GM18526 (cell line): ENCODE data around the gene LATS2.

Experiments
- POLR2A ChIP-seq: IDR thresholded peaks from 3 replicates; pipeline ENCODE4 v1.6.1; 2011; ENCODE audit not compliant: insufficient read length; ENCODE audit errors: extremely low read depth

Gene LATS2

DNA sequence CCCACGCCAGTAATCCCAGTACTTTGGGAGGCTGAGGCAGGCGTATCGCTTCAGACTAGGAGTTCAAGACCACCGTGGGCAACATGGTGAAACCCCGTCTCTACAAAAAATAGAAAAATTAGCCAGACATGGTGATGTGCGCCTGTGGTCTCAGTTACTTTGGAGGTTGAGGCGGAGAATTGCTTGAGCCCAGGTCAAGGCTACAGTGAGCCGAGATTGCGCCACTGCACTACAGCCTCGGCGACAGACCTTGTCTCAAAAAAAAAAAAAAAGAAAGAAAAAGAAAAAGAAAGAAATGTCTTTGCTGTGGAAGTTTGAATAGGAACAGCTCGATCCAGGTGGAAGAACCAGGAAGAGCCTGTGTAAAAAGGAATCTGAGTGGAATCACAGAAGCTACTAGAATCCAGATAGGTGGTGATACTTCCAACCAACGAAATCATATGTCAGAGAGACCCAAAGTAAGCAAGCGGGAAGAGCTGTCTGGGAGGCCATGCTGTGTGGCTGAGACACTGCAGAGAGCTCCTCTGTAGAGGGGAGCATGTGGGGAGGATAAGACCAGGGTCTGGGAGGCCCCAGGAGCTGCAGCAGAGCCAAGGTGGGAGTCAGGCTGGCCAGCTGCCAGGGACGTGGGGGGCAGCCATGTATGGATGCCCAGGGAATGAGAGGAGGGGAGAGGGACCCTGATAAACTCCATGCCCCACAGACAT, 21.1 kb downstream of the LATS2 start:
- no peak for TF ChIP-seq POLR2A

DNA sequence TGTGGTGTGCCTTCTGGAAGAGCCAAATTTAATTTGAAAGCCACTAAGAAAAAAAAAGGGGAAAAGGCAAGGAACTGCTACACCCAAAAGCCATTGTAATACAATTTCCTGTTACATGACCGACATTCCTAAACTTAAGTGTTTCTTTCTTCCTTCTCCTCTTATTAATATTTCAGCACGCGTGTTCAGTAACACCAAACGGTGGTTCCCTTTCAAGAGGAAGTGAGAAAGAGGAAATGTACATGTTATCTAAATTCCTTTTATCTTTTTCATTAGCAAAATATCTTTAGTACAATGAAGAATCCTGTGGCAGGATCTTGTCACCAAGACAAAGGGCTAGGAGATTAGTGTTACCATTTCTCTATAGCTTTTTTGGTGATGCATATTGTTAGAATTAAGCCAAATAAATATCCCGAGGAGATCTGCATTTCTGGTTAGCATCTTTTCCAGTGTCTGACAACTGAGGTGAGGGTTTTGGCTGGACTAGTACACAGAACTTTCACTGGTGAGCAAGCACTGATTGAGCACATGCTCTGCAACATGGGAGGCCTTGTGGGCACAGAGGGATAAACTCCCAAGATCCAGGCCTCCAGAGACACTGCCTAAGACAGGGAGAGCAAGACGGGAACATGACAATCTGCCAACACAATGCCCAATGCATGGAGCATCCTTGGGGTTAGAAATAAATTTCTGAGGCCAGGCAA, 22.1 kb downstream of the LATS2 start:
- no peak for TF ChIP-seq POLR2A

DNA sequence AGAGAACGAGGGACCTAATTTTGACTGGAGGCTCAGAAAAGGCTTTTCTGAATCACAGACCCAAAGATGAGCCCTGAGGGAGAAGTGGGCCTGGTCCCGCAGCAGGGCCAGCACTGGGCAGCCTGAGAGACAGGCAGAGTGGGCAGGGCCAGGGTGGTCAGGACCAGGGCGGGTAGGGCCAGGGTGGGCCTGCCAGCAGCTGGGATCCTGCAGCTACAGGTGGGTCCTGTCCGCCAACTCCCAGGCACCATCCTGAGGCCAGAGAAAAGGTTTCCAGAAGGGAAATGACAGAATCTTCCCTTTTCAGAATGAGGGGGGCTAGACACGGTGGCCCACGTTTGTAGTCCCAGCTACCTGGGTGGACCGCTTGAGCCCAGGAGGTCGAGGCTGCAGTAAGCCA, 23.7 kb downstream of the LATS2 start:
- no peak for TF ChIP-seq POLR2A

DNA sequence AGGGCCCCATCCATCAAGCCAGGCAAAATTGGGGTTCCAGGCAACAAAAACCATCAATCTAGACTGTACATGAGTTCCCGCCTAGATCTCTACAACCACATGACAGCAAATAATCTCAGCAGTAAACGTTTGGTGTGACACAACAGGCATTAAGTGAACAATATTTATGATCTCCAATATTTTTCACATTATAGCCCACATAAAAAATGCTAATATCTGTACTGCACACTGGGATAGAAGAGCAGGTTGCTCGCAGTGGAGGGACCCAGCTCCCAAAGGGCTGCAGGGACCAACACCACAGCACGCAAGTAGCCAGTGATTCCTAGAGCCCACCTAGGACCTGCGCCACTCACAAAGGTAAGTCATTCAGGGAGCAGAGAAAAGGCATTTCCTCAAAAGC, 25.9 kb downstream of the LATS2 start:
- no peak for TF ChIP-seq POLR2A

DNA sequence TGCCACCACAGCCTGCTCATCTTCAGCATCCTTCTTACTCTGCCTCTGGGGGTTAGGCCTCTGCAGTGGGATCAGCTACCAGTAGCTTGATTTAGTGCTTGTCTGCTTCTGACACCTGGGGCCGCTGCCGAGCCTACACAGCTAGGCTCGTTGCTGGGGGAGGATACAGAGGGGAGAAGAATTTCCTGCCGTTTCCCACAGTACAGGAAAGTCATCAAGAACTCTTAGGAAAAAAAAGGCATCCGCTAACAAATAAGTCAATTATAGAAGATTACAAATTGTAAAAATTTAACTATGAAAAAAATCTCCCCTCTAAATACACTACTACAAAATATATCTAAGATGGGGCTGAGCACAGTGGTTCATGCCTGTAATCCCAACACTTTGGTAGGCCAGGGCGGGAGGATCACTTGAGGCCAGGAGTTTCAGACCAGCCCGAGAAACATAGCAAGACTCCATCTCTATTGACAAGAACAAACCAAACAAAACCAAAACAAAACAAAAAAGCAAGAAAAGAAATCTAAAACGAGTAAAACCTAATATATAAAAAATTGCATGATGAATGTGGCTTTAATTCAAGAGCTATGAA, 26.7 kb downstream of the LATS2 start:
- no peak for TF ChIP-seq POLR2A

DNA sequence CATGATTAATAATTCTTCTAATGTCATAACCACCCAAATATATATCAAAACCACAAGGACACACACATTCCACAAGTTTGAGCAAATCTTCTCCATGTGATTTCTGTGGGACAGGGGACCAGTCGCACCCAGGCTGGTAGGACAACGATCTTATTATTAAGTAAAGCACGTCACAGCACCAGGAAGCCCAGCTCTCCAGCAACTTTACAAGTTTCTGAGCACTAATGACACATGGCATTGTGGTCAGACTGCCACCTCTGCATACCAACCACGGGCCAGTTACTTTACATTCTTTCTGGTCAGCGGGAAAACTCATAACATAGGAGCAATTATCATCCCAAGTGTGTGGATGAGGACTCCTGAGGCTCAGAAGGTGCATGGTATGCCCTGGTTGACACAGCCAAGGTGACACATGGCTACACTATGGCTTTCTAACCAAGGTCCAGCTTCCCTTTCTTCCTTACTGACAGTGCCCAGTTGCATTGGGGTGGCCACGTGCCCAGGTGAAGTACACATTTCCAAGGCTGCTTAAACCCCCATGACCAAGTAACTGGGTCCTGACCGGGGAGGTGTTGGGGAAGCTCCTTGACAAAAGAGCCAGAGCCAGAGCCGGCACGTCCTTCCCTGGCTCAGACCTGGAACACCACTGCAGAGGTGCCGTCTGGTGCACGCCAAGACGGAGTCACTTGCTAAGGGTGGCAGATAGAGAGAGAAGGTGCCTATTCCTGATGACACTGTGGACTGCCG, 27.4 kb downstream of the LATS2 start:
- TF ChIP-seq POLR2A: no peak

DNA sequence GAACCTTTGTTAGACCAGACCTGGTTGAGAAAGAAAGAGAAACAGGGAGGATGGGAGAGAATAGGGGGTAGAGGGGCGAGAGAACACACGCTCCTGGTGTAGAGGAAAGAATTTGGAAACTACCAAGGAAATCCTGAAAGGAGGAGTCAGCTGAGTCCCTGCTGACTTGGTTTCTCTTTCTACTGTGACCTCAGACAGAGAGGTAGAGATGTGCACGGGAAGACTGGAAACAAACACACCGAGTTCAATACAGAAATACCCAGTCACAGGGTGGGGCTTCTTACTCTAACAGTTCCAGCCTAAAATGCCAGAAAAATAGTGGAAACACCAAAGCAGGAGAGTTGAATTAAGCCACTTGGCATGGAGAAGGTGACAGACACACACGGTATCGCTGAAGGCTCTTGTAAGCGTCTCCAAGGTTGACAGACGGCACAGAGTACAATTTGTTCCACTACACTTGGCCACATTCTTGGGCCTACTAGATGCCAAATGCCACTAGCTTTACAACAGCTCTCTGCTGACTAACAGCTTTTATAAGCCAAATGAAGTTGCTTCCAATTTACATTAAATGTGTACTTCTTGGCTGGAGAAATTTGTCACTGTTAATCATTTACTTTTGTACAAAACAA, 28.1 kb downstream of the LATS2 start:
- TF ChIP-seq POLR2A: no peak

DNA sequence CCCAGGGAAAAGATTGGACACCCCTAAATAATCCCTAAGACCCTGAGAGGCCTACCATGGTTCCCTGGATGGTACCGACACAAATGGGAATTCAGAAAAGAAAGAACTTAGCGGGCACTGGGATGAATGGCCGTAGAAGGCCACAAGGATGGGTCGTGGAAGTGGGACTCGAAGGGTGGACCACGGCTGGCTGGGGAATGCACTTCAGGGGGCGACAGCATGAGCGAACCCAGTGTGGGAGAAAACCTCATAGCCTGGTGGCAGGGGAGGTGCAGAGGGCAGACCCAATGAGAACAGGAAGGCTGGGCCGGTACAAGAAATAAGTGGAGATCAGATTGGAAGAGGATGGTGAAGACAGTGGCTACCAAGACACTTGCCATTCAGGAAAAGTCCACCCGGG, 28.7 kb downstream of the LATS2 start:
- no peak for TF ChIP-seq POLR2A

DNA sequence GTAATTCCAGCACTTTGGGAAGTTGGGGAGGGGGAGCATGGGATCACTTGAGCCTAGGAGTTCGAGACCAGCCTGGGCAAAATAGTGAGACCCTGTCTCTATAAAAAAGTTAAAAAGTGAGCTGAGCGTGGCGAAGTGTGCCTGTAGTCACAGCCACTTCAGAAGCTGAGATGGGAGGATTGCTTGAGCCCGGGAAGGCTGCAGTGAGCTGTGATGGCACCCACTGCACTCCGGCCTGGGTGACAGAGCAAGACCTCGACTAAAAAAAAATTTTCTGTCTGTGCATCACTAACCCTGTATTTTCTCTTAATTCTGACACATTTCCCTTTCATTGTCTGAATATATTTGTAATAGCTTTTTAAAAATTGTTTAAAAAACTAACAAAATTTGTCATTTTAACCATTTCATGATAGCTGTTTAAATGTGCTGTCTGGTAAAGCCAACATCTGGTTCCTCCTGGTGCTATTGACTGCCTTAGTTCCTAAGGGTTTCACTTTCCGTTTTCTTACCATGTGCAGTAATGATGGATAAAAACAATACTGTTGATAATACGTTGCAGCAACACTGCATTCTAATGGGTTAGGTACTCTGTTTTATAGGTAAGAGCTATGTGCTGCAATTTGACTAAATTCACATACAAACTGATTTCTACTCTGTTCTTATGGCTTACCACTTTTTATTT, 29.7 kb downstream of the LATS2 start:
- no peak for TF ChIP-seq POLR2A

DNA sequence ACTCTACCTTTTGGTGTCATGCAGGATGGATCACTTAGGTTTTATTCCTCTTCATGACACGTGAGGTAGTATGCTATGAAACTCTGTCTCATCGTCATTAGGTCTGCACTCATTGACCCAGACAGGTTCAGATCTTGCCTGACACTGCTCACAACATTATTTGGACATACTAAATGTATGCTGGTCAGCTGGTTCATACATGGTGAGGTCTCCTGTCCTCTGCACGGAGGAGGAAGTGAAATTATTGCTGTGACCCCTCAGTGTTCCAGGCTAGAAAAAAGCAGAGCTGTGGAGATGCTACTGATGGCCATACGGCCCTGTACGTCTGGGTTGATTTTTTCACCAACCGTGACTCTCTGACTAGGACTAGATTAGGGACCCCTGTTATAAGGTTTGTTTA, 35.8 kb downstream of the LATS2 start:
- TF ChIP-seq POLR2A: no peak

DNA sequence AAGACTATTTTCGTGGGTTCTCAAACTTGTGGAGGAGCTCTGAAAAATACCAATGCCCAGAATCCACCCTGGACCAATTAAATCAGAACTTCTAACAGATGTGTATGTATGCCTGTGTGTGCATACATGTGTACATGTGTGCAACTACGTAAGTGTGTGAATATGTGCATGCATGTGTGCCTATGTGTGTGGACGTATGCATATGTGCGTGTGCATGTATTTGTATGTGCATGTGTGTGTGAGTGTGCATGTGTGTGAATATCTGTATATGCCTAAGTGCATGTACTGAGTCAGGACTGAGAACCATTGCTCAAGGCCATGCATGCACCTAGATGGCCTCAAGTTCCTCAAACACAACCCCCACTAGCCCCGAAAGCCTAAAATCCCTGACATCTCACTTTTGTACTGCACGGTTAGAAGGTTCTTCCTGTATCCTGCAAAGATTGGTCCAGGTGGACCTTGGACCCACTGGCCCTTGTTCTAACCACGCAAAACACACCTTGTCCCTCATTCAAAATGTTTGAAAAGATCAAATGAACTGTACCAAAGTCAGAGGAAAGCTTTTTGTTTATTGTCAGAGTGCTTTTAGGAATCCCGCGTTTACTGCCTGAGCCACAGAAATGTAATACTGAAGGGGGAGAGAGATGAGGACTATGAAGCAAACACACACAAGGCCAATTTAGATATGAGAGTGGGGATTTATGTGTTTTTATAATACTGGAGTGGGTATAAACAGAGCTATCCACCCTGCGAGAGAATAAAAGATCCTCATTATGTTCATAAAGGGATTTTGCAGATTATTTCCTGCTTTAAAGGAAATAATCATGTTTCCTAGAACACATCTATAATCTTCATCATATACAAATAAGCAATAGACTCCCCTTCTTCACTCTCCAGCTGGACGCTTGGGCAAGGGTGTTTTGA, 39.1 kb downstream of the LATS2 start:
- TF ChIP-seq POLR2A: no peak

DNA sequence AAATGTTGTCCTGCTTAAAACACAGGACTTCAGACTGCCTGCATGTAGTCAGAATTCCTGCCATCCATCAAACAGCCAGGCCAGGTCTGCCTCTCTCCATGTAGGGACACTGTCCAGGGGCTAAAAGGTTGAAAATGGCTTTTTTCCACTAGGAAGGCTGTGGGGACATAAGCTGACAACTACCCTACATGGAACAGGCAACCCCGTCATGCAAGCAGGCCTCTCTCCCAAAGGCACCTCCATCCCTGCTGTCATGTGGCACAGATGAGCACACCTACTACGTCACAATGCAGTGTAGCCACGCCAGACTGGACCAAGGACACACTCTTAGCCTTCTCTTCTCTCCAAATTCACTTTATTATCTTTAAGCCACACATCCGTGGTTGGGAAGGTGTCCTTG, 40.8 kb downstream of the LATS2 start:
- no peak for TF ChIP-seq POLR2A

DNA sequence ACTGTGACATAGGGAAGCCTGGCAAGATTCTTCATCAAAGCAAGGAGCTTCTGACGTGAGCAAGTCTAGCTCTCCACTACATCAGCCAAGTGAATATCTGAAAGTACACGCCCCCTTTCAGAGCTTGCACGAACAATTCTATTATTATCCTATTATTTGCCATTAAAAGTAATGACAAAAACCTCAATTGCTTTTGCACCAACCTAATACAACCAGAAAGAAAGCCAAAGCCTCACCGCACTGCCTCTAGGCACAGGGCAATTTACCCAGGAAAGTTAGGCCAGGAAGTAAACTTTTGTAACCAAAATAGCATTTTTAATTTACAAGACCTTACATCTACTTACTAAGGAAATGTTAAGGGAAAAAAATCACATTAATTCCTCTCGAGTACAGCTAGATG, 41.2 kb downstream of the LATS2 start:
- no peak for TF ChIP-seq POLR2A

DNA sequence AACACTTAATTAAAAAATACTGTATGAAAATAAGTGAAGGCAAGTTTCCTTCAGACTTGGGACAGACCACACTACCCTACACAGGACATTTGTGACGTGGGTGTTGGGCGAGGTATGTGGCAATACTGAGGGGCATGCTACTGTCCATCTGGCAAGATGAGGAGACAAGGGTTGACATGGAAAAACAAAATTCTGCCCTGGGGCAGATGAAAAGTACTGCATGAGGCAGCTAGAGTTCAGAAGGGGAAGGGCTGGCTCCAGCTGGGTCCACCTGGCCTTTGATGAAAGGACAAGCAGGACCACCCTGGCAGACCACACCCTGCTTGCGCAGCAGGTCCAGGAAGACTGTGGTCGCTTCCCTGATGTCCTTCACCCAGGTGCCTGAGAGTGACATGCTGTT, 43.2 kb downstream of the LATS2 start:
- TF ChIP-seq POLR2A: no peak

DNA sequence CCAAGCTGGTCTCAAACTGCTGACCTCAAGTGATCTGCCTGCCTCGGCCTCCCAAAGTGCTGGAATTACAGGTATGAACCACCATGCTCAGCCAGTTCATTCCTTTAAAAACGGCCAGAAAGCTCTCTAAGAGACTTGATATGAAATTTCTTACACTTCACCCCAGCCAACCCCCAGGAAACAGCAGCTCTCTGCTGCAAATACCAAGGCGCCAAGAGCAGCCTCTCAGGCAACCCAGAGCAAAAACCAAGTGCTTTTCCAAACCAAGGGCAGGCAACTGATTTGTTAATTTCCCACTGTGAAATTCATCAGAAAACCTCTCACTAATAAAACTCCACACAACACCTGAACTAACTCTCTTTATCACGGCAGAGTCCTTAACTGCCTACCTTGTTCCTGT, 44.9 kb downstream of the LATS2 start:
- no peak for TF ChIP-seq POLR2A
